ENCODE results near the gene PROX1.
"Not testable (repeated sequence)": the region's sequence is repeated elsewhere in the genome, so short reads cannot be mapped to it uniquely, and the experiment has no call there.

The PROX1 gene

DNA sequence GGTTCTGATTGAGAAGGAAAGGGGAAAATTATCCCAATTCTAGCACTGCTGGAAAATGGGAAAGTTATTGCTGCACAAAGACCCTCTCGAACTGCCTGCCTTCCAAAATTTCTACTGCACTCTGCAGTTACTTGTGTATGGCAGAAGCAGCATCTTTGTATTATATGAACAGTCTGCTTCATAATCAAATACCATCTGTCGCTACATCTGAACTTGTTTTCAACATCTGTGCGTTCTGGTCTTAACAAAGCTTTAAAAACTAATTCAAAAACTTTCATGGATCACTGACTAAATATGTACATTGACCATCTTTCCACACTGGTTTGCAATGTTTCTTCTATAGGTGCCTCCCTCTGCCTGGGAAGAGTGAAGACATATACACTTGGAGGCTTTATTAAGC is 79.2 kb downstream of the PROX1 start:
- in situ Hi-C loops (cut with MboI; ENCODE audit: low sequenced_read_pairs): no loop called here

DNA sequence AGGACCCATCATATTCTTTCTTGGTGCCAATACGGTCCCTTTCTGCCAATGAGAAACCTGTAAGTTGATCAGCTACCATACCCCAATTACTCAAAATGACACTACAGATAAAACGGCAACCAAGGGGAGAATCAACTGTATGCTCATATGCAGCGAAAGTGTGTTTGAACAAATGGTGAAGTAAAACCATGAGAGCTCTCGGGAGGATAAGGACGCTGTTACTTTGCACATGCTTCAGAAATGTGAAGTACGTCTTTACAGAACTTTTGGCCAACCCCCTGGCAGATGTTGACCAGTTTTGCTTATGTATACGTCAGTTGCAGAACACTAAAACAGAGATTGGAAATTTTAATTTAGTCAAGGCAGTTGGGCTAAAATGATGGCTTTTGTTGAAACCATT is 79.6 kb downstream of the PROX1 start:
- in situ Hi-C loops (cut with MboI; ENCODE audit: low sequenced_read_pairs): no loop called here

DNA sequence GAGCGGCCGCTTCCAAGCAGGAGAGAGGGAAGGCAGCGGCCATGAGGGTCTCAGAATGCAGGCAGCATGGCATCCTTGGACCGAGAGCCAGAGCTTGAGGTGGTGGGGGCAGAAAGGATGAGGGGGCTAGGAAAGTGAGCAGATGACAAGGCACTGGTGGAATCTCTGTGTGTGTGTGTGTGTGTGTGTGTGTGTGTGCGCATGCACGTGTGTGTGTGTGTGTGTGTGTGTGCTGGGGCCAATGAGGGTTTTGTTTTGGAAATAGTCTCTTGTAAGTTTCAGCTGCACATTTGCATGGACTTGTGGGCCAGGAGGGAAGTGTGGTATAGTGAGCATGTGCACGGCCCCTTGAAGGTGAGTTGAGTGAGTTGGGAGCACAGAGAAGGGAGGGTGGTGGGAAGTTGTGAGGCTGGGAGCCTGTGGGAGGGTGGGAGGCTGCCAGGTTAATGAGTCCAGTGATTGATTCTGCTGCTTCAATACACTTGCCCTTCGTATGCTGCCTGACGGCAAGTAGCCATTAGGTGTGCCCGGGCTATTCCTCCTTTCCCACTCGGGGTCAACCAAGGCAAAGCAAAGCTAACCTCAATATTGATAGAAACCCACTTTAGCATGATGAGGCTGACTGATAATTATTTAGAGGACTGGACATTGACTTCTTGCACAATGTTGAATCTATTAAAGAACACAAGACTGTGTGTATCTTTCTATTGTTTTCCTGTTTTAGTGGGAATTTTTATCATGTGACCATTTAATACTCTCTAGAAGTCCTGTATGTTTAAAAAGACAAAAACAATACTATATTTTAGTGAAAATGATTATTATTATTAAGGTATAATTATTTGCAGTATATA is 80.3 kb downstream of the PROX1 start:
- in situ Hi-C loops (cut with MboI; ENCODE audit: low sequenced_read_pairs): no loop called here

DNA sequence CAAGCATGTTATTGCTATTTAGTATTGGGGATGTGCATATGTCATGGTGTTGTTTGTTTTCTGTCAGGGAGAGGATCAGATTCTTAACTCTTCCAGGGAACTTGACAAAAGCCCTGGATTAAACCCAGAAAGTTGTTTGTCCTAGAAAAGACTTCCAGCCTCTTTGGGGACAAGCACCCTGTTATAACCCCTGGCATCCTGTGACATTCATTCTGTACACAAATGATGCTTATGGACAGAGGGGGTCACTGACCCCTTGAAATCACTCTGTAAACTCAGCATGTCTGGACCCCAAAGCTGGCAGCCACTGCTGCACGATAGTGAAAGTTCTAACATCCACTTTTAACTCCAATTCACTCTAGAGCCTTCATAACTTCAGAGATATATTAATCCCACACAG is 81.2 kb downstream of the PROX1 start:
- in situ Hi-C loops (cut with MboI; ENCODE audit: low sequenced_read_pairs): no loop called here

DNA sequence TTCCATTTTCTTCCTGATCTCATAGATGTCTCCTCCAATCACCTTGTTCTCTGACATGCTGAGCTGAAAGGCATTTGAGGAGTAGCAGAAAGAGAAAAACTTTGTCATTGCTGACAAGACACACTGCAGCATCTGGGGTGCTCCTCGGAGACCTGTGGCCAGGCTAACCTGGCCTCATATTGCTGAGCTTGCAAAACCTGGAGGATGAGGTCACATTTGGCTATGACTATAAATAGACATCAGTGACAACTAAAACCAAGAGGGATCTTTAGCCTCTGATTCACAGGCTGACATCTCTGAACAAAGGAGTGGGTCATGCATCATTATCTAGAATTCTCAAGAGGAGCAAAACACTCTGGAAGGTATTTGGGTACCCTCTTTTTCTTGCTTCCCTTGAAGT is 83.7 kb downstream of the PROX1 start:
- in situ Hi-C loops (cut with MboI; ENCODE audit: low sequenced_read_pairs): no loop called here

DNA sequence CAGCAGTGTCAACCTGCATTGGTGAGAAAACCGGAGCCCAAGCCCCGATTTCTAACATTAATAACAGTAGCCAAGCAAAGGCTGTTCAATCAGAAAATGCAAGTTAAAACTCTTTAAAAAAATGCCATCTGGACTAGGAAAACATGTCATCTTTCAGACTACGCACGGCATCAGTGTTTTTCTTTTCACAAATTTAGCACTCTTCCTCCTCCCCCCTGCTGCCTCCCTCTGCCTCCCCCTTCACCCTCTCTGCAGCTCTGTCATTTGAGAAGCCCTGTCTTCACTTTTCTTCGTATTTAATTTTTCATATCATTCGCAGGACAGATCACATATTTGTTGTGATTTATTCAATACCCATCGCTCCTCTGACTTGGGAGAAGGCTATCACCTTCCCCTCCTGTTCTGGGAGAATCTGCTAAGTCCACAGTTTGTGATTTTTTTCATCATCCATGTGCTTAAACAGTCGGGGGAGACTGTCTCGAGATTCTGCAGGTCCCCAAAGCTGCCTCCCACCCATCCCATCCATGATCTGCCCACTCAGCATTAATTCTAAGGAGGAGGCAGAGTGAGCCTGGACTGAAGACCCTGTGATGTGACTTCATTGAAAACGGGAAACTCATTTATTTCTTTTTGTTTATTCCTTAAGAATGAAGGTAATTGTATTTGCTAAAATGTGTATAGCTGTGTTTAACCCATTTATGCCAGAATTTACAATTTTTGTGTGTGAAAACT is 84.8 kb downstream of the PROX1 start:
- in situ Hi-C loops (cut with MboI; ENCODE audit: low sequenced_read_pairs): no loop called here

DNA sequence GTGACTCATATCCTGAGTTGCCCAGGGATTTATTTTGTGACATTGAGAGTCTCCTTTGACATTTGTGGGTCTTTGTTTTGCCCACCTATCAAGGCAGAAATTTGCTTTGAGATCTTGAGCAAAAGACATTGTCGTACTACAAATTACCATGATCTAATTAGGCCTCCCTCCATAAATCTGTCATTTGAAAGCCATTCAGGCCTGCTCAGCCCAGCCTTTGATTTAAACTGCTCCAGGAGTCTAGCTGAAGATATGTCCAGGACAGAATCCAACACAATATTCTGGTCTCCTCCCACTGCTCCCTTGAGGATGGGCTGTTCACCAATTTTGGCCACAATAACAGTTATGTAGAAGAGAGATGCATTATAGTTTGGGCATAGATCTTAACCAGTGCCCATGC is 86.7 kb downstream of the PROX1 start:
- in situ Hi-C loops (cut with MboI; ENCODE audit: low sequenced_read_pairs): no loop called here

DNA sequence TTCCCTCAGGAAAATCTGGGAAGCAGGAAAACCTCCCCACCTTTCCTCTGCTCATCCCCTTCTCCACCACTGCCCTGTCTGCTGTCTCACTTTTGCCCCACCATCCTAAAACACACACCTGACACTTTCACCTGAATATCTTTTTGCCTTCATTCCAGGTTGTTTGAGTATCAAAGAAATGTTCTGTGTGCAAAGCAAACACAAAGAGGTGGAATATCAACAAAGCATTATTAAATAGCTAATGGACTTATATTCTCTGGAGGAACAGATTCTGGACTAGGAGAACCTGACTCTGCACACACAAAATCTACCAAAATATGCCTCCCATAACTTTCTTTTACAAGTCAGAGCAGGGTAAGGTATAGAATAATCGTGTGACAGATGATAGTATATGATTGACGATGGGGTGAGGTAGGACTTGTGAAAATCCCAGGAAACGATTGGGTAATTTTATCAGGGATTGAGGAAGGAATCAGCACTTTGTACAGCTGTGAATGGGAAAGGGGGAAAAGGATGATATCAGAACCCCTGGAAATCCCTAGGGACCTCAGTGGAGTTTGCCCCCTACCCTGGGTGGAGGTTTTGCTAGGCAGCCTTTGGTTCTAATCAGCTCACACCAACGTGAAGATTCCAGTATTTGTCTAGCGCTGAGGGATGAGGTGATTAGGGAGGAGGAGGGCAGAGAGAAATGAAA is 87.7 kb downstream of the PROX1 start:
- in situ Hi-C loops (cut with MboI; ENCODE audit: low sequenced_read_pairs): no loop called here

DNA sequence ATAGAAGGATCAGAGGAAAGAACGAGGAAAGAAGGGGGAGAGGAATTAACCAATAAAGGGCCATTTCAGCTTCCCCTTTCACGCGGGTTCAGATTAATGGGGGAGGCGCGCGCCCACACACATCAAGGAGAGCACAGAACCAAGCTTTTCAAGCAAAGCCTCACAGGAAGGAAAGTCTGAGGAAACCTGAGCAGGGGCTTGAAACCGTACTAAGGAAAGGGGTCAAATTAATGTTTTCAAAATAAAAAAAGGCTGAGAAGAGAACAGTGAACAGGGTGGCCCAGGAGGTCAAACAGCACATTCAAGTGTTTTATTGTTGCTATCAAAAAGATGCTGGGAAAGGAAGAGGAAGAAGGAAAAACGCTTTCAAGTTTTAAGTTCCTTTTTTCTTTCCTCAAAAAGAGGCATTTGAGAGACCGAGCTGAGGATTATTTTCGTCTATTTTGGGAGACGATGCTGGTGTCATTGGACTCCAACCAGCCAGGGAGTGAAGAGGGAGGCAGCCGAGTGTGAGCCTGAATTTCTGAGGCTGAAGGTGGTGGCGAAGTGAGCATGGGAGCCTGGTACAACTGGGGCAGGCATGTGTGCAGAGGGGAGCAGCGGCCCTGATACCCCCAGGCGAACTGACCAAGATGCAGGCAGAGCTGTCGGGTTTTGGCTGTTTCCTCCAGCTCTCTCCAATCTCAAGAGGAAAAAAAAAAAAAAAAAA is 88.4 kb downstream of the PROX1 start:
- in situ Hi-C loops (cut with MboI; ENCODE audit: low sequenced_read_pairs): no loop called here

DNA sequence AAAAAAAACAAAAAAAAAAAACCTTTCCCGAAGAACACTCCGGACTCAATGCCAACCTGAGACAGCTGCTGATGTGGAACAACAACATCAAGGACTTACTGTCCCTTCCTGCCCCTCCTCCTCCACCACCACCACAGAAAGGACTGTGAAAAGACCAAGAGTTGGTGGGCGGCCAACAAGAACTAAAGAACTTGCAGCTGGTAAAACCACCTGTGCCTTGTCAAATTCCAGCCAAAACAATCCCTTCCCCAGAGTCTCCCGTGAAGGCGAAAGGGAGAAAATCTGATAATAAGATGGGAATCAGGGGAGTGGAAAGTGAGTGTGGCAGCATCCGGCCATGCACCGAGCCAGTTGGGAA is 88.9 kb downstream of the PROX1 start:
- in situ Hi-C loops (cut with MboI; ENCODE audit: low sequenced_read_pairs): no loop called here

DNA sequence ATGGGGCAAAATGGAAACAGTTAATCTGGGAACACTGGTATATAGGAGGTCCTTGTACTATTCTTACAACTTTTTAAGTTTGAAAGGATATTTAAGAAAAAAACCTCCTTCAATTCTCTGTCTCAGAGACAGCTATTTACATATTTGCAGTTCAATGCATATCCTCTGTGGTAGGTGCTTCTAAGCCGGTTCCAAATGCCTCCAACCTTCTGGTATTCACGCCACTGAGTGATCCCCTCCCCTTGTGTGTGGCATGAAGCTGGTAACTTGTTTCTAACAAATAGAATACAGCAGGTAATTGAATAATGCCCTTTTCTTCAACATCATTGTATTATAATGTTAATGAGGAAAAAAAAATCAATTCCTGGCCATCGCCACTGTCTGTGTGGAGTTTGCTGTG is 91.2 kb downstream of the PROX1 start:
- in situ Hi-C loops (cut with MboI; ENCODE audit: low sequenced_read_pairs): no loop called here

DNA sequence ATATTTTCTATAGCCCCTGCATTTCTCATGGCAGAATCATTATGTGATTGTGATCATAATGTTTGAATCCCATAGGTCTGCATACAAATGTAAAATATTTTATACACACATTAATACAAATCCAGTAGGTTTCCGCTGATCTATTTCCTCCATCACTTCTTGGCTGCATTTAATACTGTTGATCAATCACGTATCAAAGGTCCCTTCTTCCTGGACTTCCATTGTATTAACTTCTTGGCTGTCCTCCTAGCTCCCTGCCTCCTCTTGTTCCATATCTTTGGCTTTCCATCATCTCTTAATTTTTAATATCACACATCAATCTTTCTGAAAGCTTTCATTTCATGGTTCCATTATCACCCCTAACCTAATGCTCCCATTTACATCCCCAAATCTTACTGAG is 97.6 kb downstream of the PROX1 start:
- in situ Hi-C loops (cut with MboI; ENCODE audit: low sequenced_read_pairs): no loop called here

DNA sequence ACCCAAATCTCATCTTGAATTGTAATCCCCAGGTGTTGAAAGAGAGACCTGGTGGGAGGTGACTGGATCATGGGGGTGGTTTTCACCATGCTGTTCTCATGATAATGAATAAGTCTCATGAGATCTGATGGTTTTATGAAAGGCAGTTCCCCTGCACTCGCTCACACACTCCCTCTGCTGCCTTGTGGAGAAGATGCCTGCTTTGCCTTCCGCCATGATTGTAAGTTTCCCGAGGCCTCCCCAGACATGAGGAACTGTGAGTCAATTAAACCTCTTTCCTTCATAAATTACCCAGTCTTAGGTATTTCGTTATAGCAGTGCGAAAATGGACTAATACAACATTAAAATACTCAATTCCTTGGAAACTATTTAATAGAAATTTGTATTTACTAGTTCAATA is 99.2 kb downstream of the PROX1 start:
- in situ Hi-C loops (cut with MboI; ENCODE audit: low sequenced_read_pairs): no loop called here

DNA sequence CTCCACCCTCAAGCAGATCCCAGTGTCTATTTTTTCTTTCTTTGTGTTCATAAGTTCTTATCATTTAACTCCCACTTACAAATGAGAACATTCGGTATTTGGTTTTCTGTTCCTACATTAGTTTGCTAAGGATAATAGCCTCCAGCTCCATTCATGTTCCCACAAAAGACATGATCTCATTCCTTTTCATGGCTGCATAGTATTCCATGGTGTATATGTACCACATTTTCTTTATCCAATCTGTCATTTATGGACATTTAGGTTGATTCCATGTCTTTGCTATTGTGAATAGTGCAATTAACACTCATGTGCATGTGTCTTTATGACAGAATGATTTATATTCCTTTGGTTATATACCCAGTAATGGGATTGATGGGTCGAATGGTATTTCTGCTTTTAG is 101.2 kb downstream of the PROX1 start:
- in situ Hi-C loops (cut with MboI; ENCODE audit: low sequenced_read_pairs): not testable (repeated sequence)
